HEK293T (cell line): ENCODE results near the gene CFAP68.
A peak's percentile ranks its signal among the peaks of the same experiment; 100 is the strongest.
"Not testable (repeated sequence)": the region's sequence is repeated elsewhere in the genome, so short reads cannot be mapped to it uniquely, and the experiment has no call there.

Experiments used
- CTCF ChIA-PET: fragments of 350-600 bp; formaldehyde crosslinking; extraction: SDS; loops from one replicate; lab custom pipeline; 2021; ENCODE audit warnings: antibody characterized with exemption, inconsistent platforms; lab: Yijun Ruan, JAX
- POLR2A ChIA-PET: fragments of 350-600 bp; formaldehyde crosslinking; extraction: SDS; loops from one replicate; lab custom pipeline; 2020; ENCODE audit warnings: antibody characterized with exemption, inconsistent platforms; lab: Yijun Ruan, JAX
- DNase-seq: peaks from one replicate; pipeline ENCODE4 v3.0.0; 2012; ENCODE audit warnings: mixed read lengths; ENCODE audit errors: extremely low spot score
- ARNT ChIP-seq: fragments of 450-650 bp; IDR thresholded peaks from 2 replicates; pipeline ENCODE4 v1.6.1; 2017; ENCODE audit warnings: mild to moderate bottlenecking
- BHLHE40 ChIP-seq: fragments of 450-650 bp; IDR thresholded peaks from 2 replicates; pipeline ENCODE4 v1.6.1; 2016; ENCODE audit warnings: mild to moderate bottlenecking, moderate library complexity, borderline replicate concordance
- CTBP1 ChIP-seq: fragments of 450-650 bp; IDR thresholded peaks from 2 replicates; pipeline ENCODE4 v1.6.1; 2016; ENCODE audit warnings: borderline replicate concordance
- ELF4 ChIP-seq: fragments of 450-650 bp; IDR thresholded peaks from 2 replicates; pipeline ENCODE4 v1.6.1; 2017; ENCODE audit warnings: antibody characterized with exemption
- FOXA1 ChIP-seq: fragments of 450-650 bp; IDR thresholded peaks from 2 replicates; pipeline ENCODE4 v1.6.1; 2016; ENCODE audit warnings: mild to moderate bottlenecking
- FOXK2 ChIP-seq: fragments of 450-650 bp; IDR thresholded peaks from 2 replicates; pipeline ENCODE4 v1.6.1; 2016; ENCODE audit warnings: mild to moderate bottlenecking
- FOXM1 ChIP-seq: fragments of 450-650 bp; IDR thresholded peaks from 2 replicates; pipeline ENCODE4 v1.6.1; 2017; ENCODE audit warnings: mild to moderate bottlenecking, borderline replicate concordance
- HDGF ChIP-seq: fragments of 450-650 bp; IDR thresholded peaks from 2 replicates; pipeline ENCODE4 v1.6.1; 2017; ENCODE audit warnings: antibody characterized with exemption, borderline replicate concordance
- L3MBTL2 ChIP-seq: fragments of 450-650 bp; conservative IDR thresholded peaks from 2 replicates; pipeline ENCODE4 v1.6.1; 2016; ENCODE audit warnings: mild to moderate bottlenecking
- LEF1 ChIP-seq: fragments of 450-650 bp; IDR thresholded peaks from 2 replicates; pipeline ENCODE4 v1.6.1; 2017; ENCODE audit warnings: mild to moderate bottlenecking, borderline replicate concordance
- NFRKB ChIP-seq: fragments of 450-650 bp; IDR thresholded peaks from 2 replicates; pipeline ENCODE4 v1.6.1; 2016; ENCODE audit warnings: mild to moderate bottlenecking, moderate library complexity
- PKNOX1 ChIP-seq: fragments of 450-650 bp; IDR thresholded peaks from 2 replicates; pipeline ENCODE4 v1.6.1; 2016
- SP1 ChIP-seq: fragments of 450-650 bp; IDR thresholded peaks from 2 replicates; pipeline ENCODE4 v1.6.1; 2017
- SUZ12 ChIP-seq: fragments of 450-650 bp; IDR thresholded peaks from 2 replicates; pipeline ENCODE4 v1.6.1; 2016; ENCODE audit warnings: mild to moderate bottlenecking
- TARDBP ChIP-seq: fragments of 450-650 bp; IDR thresholded peaks from 2 replicates; pipeline ENCODE4 v1.6.1; 2016
- ZNF384 ChIP-seq: fragments of 450-650 bp; IDR thresholded peaks from 2 replicates; pipeline ENCODE4 v1.6.1; 2016

CFAP68 gene

DNA sequence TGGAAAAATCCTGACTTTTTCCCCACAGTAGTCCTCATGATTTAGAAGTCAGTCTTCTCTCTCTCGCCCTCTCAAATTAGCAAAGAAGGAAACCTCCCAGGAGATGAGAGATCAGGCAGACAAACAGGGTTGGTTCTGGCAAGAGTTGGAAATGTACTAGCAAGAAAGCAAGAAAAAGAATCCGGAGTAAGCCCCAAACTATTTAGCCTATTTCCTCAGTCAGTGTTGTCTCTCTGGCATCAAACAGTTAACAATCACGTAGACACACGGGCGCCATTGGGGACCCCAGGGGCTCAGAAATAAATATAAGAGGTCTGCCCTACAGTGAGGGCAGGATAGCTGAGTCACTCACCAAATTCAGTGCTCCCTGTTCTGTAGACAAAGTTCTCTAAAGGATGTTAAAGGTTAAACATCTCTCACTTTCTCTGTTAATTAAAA, 44.0 kb downstream of the CFAP68 start:
- CTCF ChIA-PET: interaction anchor here (0.7 kb wide), 1 partner anchor 11 kb away, joined by 3 read pairs; no protein-coding TSS in a partner anchor
- DNase-seq: no peak
- TF ChIP-seq CTBP1 (no peak), ZNF384 (no peak), PKNOX1 (no peak), ELF4 (no peak), SP1 (no peak)
- POLR2A ChIA-PET: no interaction called here

DNA sequence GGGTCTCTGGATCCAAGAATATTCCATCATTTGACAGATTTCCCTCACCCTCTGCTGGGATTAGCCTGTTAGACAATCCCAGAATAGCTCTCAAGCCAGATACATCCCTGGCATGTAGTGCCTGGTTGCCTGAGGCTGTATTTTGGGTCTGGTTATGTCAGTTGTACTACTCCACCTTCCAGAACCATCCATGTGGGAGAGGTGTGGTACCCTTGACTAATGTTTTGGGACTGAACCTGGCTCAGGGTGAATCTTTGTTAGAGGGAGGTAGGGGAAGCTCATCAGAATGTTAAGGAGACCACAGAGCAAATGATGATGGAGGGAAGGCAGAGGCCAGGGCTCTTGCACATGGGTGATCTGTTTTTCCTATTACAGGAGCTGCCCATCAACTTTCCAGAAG, 44.6 kb downstream of the CFAP68 start:
- POLR2A ChIA-PET: interaction anchor here (1.5 kb wide), 1 partner anchor 52 kb away, joined by 4 read pairs; the partner anchor contains the start of gene ALG9
- CTCF ChIA-PET: no interaction called here
- no peak for DNase-seq
- TF ChIP-seq ELF4: no peak
- TF ChIP-seq CTBP1: no peak
- TF ChIP-seq ARNT: no peak
- no peak for TF ChIP-seq TARDBP
- TF ChIP-seq FOXA1: no peak

DNA sequence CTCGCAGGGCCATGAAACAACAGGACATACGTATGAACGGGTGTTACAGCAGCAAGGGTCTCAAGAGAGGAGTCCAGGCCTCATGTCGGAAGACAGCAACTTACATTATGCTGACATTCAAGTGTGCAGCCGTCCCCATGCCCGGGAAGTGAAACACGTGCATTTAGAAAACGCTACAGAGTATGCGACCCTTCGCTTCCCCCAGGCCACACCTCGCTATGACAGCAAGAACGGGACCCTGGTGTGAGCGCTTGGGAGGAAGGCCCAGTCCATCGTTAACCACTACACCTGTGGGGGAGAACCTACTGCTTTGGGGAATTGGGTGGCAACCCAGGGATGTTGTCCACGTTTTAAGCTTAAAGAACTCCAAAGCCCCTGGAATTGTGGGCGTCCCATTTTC, 46.6 kb downstream of the CFAP68 start:
- ChIA-PET CTCF (interaction anchor here (1.0 to 1.7 kb wide), 4 partner anchors 9 to 56 kb away, joined by 3 to 5 read pairs (median 3); no protein-coding TSS in a partner anchor), POLR2A (interaction anchor here (0.7 to 2.0 kb wide), 20 partner anchors 7 to 356 kb away, joined by 3 to 20 read pairs (median 6); partner anchors contain the start of genes ALG9, C11orf52, CFAP68 and DIXDC1)
- DNase-seq: no peak
- TF ChIP-seq FOXA1: no peak
- no peak for TF ChIP-seq CTBP1
- TF ChIP-seq TARDBP: no peak
- TF ChIP-seq ELF4: no peak
- no peak for TF ChIP-seq FOXM1
- TF ChIP-seq LEF1: no peak

- CTCF ChIA-PET: interaction anchor here (0.6 to 1.7 kb wide), 6 partner anchors 8 to 162 kb away, joined by 3 to 5 read pairs (median 3); no protein-coding TSS in a partner anchor
- DNase-seq: peak; percentile 97
- no peak for TF ChIP-seq SUZ12
- TF ChIP-seq L3MBTL2: peak; percentile 71
- POLR2A ChIA-PET: interaction anchor here (0.6 to 2.0 kb wide), 30 partner anchors 8 to 355 kb away, joined by 3 to 20 read pairs (median 4); partner anchors contain the start of genes ALG9, C11orf52, CFAP68 and DIXDC1
Observed at GRCh38 chr11:111926505-111927391, 47.4 kb downstream of the CFAP68 start.

GRCh38 chr11:111930472-111930871, 51.1 kb downstream of the CFAP68 start:
- POLR2A ChIA-PET: no interaction called here
- no peak for DNase-seq
- CTCF ChIA-PET: interaction anchor here (0.9 kb wide), 1 partner anchor 48 kb away, joined by 3 read pairs; no protein-coding TSS in a partner anchor
- TF ChIP-seq SUZ12 (no peak), TARDBP (no peak), ZNF384 (no peak), NFRKB (no peak), FOXM1 (no peak), FOXK2 (no peak), SP1 (no peak), ELF4 (no peak), PKNOX1 (no peak), LEF1 (no peak), FOXA1 (no peak), ARNT (no peak), L3MBTL2 (no peak)

GRCh38 chr11:111932611-111932950, 53.2 kb downstream of the CFAP68 start:
- no peak for TF ChIP-seq BHLHE40
- no peak for TF ChIP-seq SUZ12
- TF ChIP-seq LEF1: no peak
- TF ChIP-seq HDGF: no peak
- no peak for TF ChIP-seq ZNF384
- no peak for TF ChIP-seq ARNT
- no peak for TF ChIP-seq FOXA1
- ChIA-PET CTCF (interaction anchor here (1.7 kb wide), 1 partner anchor 46 kb away, joined by 7 read pairs; no protein-coding TSS in a partner anchor), POLR2A (interaction anchor here (1.8 kb wide), 1 partner anchor 46 kb away, joined by 5 read pairs; no protein-coding TSS in a partner anchor)
- DNase-seq: no peak

DNA sequence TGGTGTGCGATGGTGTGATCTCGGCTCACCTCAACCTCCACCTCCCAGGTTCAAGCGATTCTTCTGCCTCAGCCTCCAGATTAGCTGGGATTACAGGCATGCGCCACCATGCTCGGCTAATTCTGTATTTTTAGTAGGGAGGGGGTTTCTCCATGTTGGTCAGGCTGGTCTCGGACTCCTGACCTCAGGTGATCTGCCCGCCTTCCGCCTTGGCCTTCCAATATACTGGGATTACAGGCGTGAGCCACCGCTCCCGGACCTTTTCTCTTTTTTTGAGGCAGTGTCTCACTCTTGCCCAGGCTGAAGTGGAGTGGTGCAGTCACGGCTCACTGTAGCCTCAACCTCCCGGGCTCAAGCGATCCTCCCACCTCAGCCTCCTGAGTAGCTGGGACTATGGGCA, 53.8 kb downstream of the CFAP68 start:
- DNase-seq: not testable (repeated sequence)
- ChIA-PET CTCF (interaction anchor here (0.6 to 1.1 kb wide), 2 partner anchors 49 to 346 kb away, joined by 3 read pairs; no protein-coding TSS in a partner anchor), POLR2A (interaction anchor here (1.1 kb wide), 1 partner anchor 92 kb away, joined by 3 read pairs; the partner anchor contains the start of gene DLAT)
